HepG2 (cell line): ENCODE data around the gene TAGAP. TPM values are rescaled to one million over a fixed set of nuclear protein-coding genes. Genes with fewer than 3 reads are reported as not detected.
A peak's percentile ranks its signal among the peaks of the same experiment; 100 is the strongest.
"Not testable (repeated sequence)": the region's sequence is repeated elsewhere in the genome, so short reads cannot be mapped to it uniquely, and the experiment has no call there.

Experiments
- ATAC-seq: fragments of 200-7000 bp; cut with Tn5 transposase; 3 replicates; pipeline ENCODE4 v1.9.1; 2020; ENCODE audit warnings: mild to moderate bottlenecking, moderate library complexity
- BruUV-seq: library from RNA; stranded (reverse); fragments of 400-500 nt; replicated peaks from 2 replicates; lab custom pipeline; 2021; lab: Mats Ljungman, UMichigan
- CTCF ChIA-PET: fragments of 300-600 bp; formaldehyde crosslinking; extraction: SDS; loops from one replicate; lab custom pipeline; 2021; ENCODE audit warnings: low total read pairs, inconsistent platforms, low intra/inter-chr PET ratio; lab: Yijun Ruan, JAX
- POLR2A ChIA-PET: fragments of 350-600 bp; sonication (Branson Sonifier 250); formaldehyde crosslinking; loops from one replicate; lab custom pipeline; 2020; ENCODE audit warnings: antibody characterized with exemption, inconsistent platforms; lab: Yijun Ruan, JAX
- DNase-seq: peaks from one replicate; pipeline ENCODE4 v3.0.0-alpha.2; 2015; ENCODE audit warnings: low spot score
- FAIRE-seq: peaks from 3 replicates; lab custom pipeline; 2011; peaks lifted over from hg19 to GRCh38; lab: Jason Lieb, UNC
- H2AFZ ChIP-seq: one replicate; pipeline ENCODE4 v1.6.1; 2011; ENCODE audit warnings: low read length, inconsistent platforms
- H3K27ac ChIP-seq: fragments of 300-600 bp; 3 replicates; pipeline ENCODE4 v1.8.0; 2011; ENCODE audit warnings: mixed run types, mild to moderate bottlenecking, mixed read lengths, low read length, inconsistent platforms; ENCODE audit not compliant: insufficient read depth; ENCODE audit errors: extremely low read length
- H3K27me3 ChIP-seq, 2 experiments: fragments of 200-600 bp in 1 of 2; 2 replicates in 1 of 2; 3 replicates in 1 of 2; pipeline versions ENCODE4 v1.6.0 to v1.8.0; 2011; ENCODE audit warnings: low read length in 2 of 2, mild to moderate bottlenecking in 2 of 2, moderate library complexity in 2 of 2, inconsistent platforms in 1 of 2; ENCODE audit not compliant: insufficient read depth in 2 of 2, control insufficient read depth in 1 of 2
- H3K36me3 ChIP-seq, 2 experiments: fragments of 200-600 bp in 1 of 2; replicated peaks in 1 of 2; 2 replicates in 1 of 2; 3 replicates in 1 of 2; pipeline versions ENCODE4 v1.5.1 to v1.8.0; 2011; ENCODE audit warnings: low read length in 2 of 2, inconsistent platforms in 1 of 2; ENCODE audit not compliant: insufficient read depth in 2 of 2, control insufficient read depth in 1 of 2
- H3K4me1 ChIP-seq: 2 replicates; pipeline ENCODE4 v1.5.1; 2012; ENCODE audit warnings: low read length, inconsistent platforms; ENCODE audit not compliant: insufficient read depth
- H3K4me2 ChIP-seq: 2 replicates; pipeline ENCODE4 v1.6.0; 2011; ENCODE audit warnings: low read depth, low read length, inconsistent platforms
- H3K4me3 ChIP-seq, 3 experiments: fragments of 200-600 bp in 1 of 3; sonication (generic), shearing (Covaris generic) in 1 of 3; replicated peaks in 1 of 3; 2 replicates each; pipeline ENCODE4 v1.5.1; 2011 to 2016; ENCODE audit warnings: low read length in 3 of 3, inconsistent platforms in 2 of 3, low read depth in 2 of 3, mild to moderate bottlenecking in 2 of 3, control low read depth in 1 of 3, mixed read lengths in 1 of 3; ENCODE audit not compliant: insufficient read depth in 1 of 3
- H3K79me2 ChIP-seq: one replicate; pipeline ENCODE4 v1.6.1; 2011; ENCODE audit warnings: low read length, inconsistent platforms; ENCODE audit not compliant: insufficient read depth
- H3K9ac ChIP-seq: 2 replicates; pipeline ENCODE4 v1.6.0; 2011; ENCODE audit warnings: mild to moderate bottlenecking, low read depth, low read length, inconsistent platforms; ENCODE audit not compliant: insufficient read depth
- H3K9me3 ChIP-seq: 2 replicates; pipeline ENCODE4 v1.5.1; 2012; ENCODE audit warnings: mild to moderate bottlenecking, low read length
- H4K20me1 ChIP-seq: 2 replicates; pipeline ENCODE4 v1.6.0; 2011; ENCODE audit warnings: inconsistent platforms, mild to moderate bottlenecking, low read length, moderate library complexity; ENCODE audit not compliant: insufficient read depth
- ASH2L ChIP-seq: fragments of 300-600, 200-600 bp; sonication (generic); IDR thresholded peaks from 2 replicates; pipeline ENCODE4 v1.7.0; 2017; ENCODE audit warnings: low read depth, mild to moderate bottlenecking, moderate library complexity, mixed read lengths, low read length; ENCODE audit not compliant: insufficient read length
- GFI1 ChIP-seq: sonication (generic); formaldehyde crosslinking; IDR thresholded peaks from 2 replicates; pipeline ENCODE4 v1.5.0; 2020; ENCODE audit warnings: missing genetic modification reagents, mild to moderate bottlenecking, borderline replicate concordance
- HDAC1 ChIP-seq: sonication (generic); formaldehyde crosslinking; IDR thresholded peaks from 2 replicates; pipeline ENCODE4 v1.5.1; 2020; ENCODE audit warnings: mild to moderate bottlenecking, missing genetic modification reagents
- MAFK ChIP-seq, 2 experiments: IDR thresholded peaks in 1 of 2; conservative IDR thresholded peaks in 1 of 2; 2 replicates each; pipeline ENCODE4 v1.6.1; 2011; ENCODE audit warnings: improper control_type of control experiment in 2 of 2, low read length in 2 of 2
- MIXL1 ChIP-seq: IDR thresholded peaks from 2 replicates; pipeline ENCODE4 v1.6.1; 2016
- RAD21 ChIP-seq: fragments of 450-650 bp; formaldehyde crosslinking; IDR thresholded peaks from 2 replicates; pipeline ENCODE4 v1.5.0; 2020; ENCODE audit warnings: mild to moderate bottlenecking
- SMC3 ChIP-seq: IDR thresholded peaks from 2 replicates; pipeline ENCODE4 v1.6.1; 2011; ENCODE audit warnings: low read length, improper control_type of control experiment
- STAG1 ChIP-seq: sonication (generic); formaldehyde crosslinking; IDR thresholded peaks from 2 replicates; pipeline ENCODE4 v1.4.0; 2020; ENCODE audit warnings: missing genetic modification reagents
- WGBS: methylation state at CpG from one replicate; pipeline ENCODE4 v1.1.6; 2017; ENCODE audit warnings: low lambda C conversion rate; 5-methylcytosine and 5-hydroxymethylcytosine counted together
- in situ Hi-C: cut with HindIII; loops from 2 replicates; pipeline ENCODE4 v1.10.0; 2017; ENCODE audit warnings: low pct_unique_long_range_greater_than_20kb; ENCODE audit not compliant: extremely low pct_ligation_motif_present
- intact Hi-C: fragments of 100-400 bp; cut with micrococcal nuclease; formaldehyde crosslinking; loops from one replicate; pipeline ENCODE4 v1.10.0; 2022; ENCODE audit not compliant: unreplicated experiment
- polyA plus RNA-seq, 8 experiments: library from polyadenylated mRNA; depleted of rRNA in 3 of 8; stranded (reverse) in 7 of 8; unstranded in 1 of 8; fragments of >200 nt; fragmentation: Illumina TruSeq in 4 of 8; extraction: Trizol in 4 of 8; gene quantifications; 2 replicates each; pipeline versions ENCODE4 v1.2.1 to v1.2.3, GENCODE V29; 2011 to 2016; ENCODE audit warnings: low read depth in 4 of 8, missing spikeins in 1 of 8, mixed read lengths in 1 of 8; ENCODE audit not compliant: insufficient read depth in 1 of 8
- total RNA-seq, 5 experiments: library from RNA; depleted of rRNA; stranded (reverse); fragments of >200 nt; fragmentation: Illumina TruSeq; extraction: Trizol; gene quantifications; 2 replicates each; pipeline ENCODE4 v1.2.3, GENCODE V29; 2016; ENCODE audit warnings: low read depth in 1 of 5
- TF ChIP-seq, protein P1 (sequence below): sonication (generic); formaldehyde crosslinking; IDR thresholded peaks from 2 replicates; pipeline ENCODE4 v1.5.0; 2020; ENCODE audit warnings: mild to moderate bottlenecking, missing genetic modification reagents, moderate library complexity
- TF ChIP-seq, protein P2 (sequence below): IDR thresholded peaks from 2 replicates; pipeline ENCODE4 v1.6.1; 2016; ENCODE audit warnings: missing compliant biosample characterization, missing genetic modification reagents, borderline replicate concordance

TAGAP gene
- total and polyA plus RNA-seq, 2 of the 13 experiments (the other 11 are each of a cell fraction or from before 2014, with no cell fraction given) = not detected

DNA sequence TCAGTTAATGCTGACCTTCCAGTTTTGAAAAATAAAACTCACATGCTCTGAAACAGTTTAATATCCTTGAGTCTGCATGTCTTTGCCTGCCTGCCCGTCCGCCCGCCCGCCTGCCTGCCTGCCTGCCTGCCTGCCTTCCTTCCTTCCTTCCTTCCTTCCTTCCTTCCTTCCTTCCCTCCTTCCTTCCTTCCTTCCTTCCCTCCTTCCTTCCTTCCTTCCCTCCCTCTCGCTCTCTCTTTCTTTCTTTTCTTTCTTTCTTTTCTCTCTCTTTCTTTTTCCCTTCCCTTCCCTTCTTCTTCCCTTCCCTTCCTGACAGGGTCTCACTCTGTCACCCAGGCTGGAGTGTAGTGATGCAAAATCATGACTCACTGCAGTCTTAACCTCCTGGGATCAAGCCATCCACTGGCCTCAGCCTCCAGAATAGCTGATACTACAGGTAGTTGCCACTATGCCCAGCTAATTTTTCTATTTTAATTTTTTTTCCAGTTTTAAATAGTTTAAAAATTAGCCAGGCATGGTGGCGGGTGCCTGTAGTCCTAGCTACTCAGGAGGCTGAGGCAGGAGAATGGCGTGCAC, 34.7 kb downstream of the TAGAP start:
- not testable (repeated sequence) for H3K9me3 ChIP-seq, H3K27me3 ChIP-seq, H3K27ac ChIP-seq, H3K4me2 ChIP-seq, H2AFZ ChIP-seq, H3K79me2 ChIP-seq, BruUV-seq
- 44% methylated on average over 7 of the region's 7 CpGs for WGBS
- TF ChIP-seq MAFK (conservative IDR thresholded peaks at IDR 0.05 in 1 of 2, IDR thresholded peaks at IDR 0.05 in 1 of 2; ENCODE audit: low read length in 2 of 2) = 0 out of 4 replicates have a peak, but pooled peaks of 1 of the 2 experiments have one; percentile 7
- TF ChIP-seq, all 625 proteins: peak for 1; not testable (repeated sequence) for 624
- H3K4me1 ChIP-seq, H3K9ac ChIP-seq, DNase-seq, H4K20me1 ChIP-seq, FAIRE-seq, H3K4me3 ChIP-seq, H3K36me3 ChIP-seq, intact Hi-C loops, CTCF ChIA-PET, in situ Hi-C loops, ATAC-seq: not testable (repeated sequence)
- POLR2A ChIA-PET = interaction anchor here (2.9 kb wide), 1 partner anchor 10 kb away, joined by 12 read pairs; the partner anchor contains the start of gene RSPH3

GRCh38 chr6:159008656-159009288, 36.0 kb downstream of the TAGAP start:
- POLR2A ChIA-PET = interaction anchor here (2.9 kb wide), 1 partner anchor 9 kb away, joined by 12 read pairs; the partner anchor contains the start of gene RSPH3
- in situ Hi-C loops = no loop called here
- TF ChIP-seq, protein P1, sequence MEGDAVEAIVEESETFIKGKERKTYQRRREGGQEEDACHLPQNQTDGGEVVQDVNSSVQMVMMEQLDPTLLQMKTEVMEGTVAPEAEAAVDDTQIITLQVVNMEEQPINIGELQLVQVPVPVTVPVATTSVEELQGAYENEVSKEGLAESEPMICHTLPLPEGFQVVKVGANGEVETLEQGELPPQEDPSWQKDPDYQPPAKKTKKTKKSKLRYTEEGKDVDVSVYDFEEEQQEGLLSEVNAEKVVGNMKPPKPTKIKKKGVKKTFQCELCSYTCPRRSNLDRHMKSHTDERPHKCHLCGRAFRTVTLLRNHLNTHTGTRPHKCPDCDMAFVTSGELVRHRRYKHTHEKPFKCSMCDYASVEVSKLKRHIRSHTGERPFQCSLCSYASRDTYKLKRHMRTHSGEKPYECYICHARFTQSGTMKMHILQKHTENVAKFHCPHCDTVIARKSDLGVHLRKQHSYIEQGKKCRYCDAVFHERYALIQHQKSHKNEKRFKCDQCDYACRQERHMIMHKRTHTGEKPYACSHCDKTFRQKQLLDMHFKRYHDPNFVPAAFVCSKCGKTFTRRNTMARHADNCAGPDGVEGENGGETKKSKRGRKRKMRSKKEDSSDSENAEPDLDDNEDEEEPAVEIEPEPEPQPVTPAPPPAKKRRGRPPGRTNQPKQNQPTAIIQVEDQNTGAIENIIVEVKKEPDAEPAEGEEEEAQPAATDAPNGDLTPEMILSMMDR = peak; percentile 55
- TF ChIP-seq, protein P2, sequence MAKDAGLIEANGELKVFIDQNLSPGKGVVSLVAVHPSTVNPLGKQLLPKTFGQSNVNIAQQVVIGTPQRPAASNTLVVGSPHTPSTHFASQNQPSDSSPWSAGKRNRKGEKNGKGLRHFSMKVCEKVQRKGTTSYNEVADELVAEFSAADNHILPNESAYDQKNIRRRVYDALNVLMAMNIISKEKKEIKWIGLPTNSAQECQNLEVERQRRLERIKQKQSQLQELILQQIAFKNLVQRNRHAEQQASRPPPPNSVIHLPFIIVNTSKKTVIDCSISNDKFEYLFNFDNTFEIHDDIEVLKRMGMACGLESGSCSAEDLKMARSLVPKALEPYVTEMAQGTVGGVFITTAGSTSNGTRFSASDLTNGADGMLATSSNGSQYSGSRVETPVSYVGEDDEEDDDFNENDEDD (CRISPR knock-in tag) = no peak
- TF ChIP-seq MIXL1 (peak; percentile 72), HDAC1 (no peak), SMC3 (peak; percentile 44; the same call in 1 of the 2 replicates), RAD21 (CRISPR knock-in tag) (0 out of 2 replicates have a peak, but pooled peaks have one; percentile 23), ASH2L (peak; percentile 25), GFI1 (CRISPR knock-in tag) (no peak), STAG1 (CRISPR knock-in tag) (peak; percentile 50)
- TF ChIP-seq, all 625 proteins: peak for 6
- DNase-seq = peak; percentile 25
- Histone ChIP-seq H3K36me3 (no peaks in the 10 kb centered on the region), H3K4me1 (peaks cover 2% of the 10 kb centered on the region), H3K4me2 (no peak overlapping the region), H4K20me1 (no peaks in the 10 kb centered on the region), H3K4me3 (no peak overlapping the region), H3K9ac (no peak overlapping the region), H3K79me2 (no peaks in the 10 kb centered on the region), H2AFZ (no peak overlapping the region), H3K27ac (no peak overlapping the region), H3K9me3 (no peaks in the 10 kb centered on the region), H3K27me3 (no peaks in the 10 kb centered on the region)
- intact Hi-C loops = loop anchor here (1.0 kb wide), 2 partner anchors 96 to 126 kb away; no protein-coding TSS in a partner anchor
- BruUV-seq = no TSS peak
- peak; percentile 54 for ATAC-seq
- WGBS = 51% methylated on average over 10 of the region's 10 CpGs
- FAIRE-seq = peak; percentile 49
- CTCF ChIA-PET = interaction anchor here (1.7 to 1.8 kb wide), 2 partner anchors 95 to 126 kb away, joined by 4 to 9 read pairs; no protein-coding TSS in a partner anchor
